ENCODE data around the gene FXYD3. TPM values are rescaled to one million over a fixed set of nuclear protein-coding genes. Genes with fewer than 3 reads are reported as not detected.

FXYD3 gene
- total RNA-seq, 1 donor from 2014 or later = 0.50 TPM

GRCh38 chr19:35070471-35070870 lies 45.2 kb upstream of the FXYD3 start:
- no peaks in the 10 kb centered on the region for H3K36me3 ChIP-seq (ENCODE audit: control insufficient read depth, insufficient read depth, low read length)
- no peak overlapping the region for H3K4me3 ChIP-seq (ENCODE audit: low read depth, low read length)
- no peaks in the 10 kb centered on the region for H3K27me3 ChIP-seq (ENCODE audit: control insufficient read depth, insufficient read depth, low read length)
- TF ChIP-seq CTCF (IDR thresholded peaks at IDR 0.05; ENCODE audit: insufficient read depth, low read length, poor library complexity, severe bottlenecking) = no peak
- no peak for DNase-seq (ENCODE audit: low read depth)

GRCh38 chr19:35073516-35073915 lies 42.1 kb upstream of the FXYD3 start:
- Histone ChIP-seq H3K36me3 (ENCODE audit: control insufficient read depth, insufficient read depth, low read length) (no peaks in the 10 kb centered on the region), H3K27me3 (ENCODE audit: control insufficient read depth, insufficient read depth, low read length) (no peaks in the 10 kb centered on the region), H3K4me3 (ENCODE audit: low read depth, low read length) (no peak overlapping the region)
- no peak for DNase-seq (ENCODE audit: low read depth)
- TF ChIP-seq CTCF (IDR thresholded peaks at IDR 0.05; ENCODE audit: insufficient read depth, low read length, poor library complexity, severe bottlenecking) = no peak

- TF ChIP-seq CTCF (IDR thresholded peaks at IDR 0.05; ENCODE audit: insufficient read depth, low read length, poor library complexity, severe bottlenecking) = no peak
- H3K27me3 ChIP-seq (ENCODE audit: control insufficient read depth, insufficient read depth, low read length) = no peaks in the 10 kb centered on the region
- no peaks in the 10 kb centered on the region for H3K36me3 ChIP-seq (ENCODE audit: control insufficient read depth, insufficient read depth, low read length)
- no peak for DNase-seq (ENCODE audit: low read depth)
- no peak overlapping the region for H3K4me3 ChIP-seq (ENCODE audit: low read depth, low read length)
Measured at GRCh38 chr19:35073941-35074340, 41.7 kb upstream of the FXYD3 start.

GRCh38 chr19:35074426-35075201 lies 41.0 kb upstream of the FXYD3 start:
- H3K4me3 ChIP-seq (ENCODE audit: low read depth, low read length) = no peak overlapping the region
- TF ChIP-seq CTCF (IDR thresholded peaks at IDR 0.05; ENCODE audit: insufficient read depth, low read length, poor library complexity, severe bottlenecking) = no peak

GRCh38 chr19:35075202-35076025 lies 40.2 kb upstream of the FXYD3 start:
- H3K4me3 ChIP-seq (ENCODE audit: low read depth, low read length) = no peak overlapping the region
- no peak for DNase-seq (ENCODE audit: low read depth)
- no peak for TF ChIP-seq CTCF (IDR thresholded peaks at IDR 0.05; ENCODE audit: insufficient read depth, low read length, poor library complexity, severe bottlenecking)

More at GRCh38 chr19:35074426-35075201, 41.0 kb upstream of the FXYD3 start:
- DNase-seq (ENCODE audit: low read depth) = no peak
- H3K27me3 ChIP-seq (ENCODE audit: control insufficient read depth, insufficient read depth, low read length) = no peaks in the 10 kb centered on the region
- H3K36me3 ChIP-seq (ENCODE audit: control insufficient read depth, insufficient read depth, low read length) = no peaks in the 10 kb centered on the region

More at GRCh38 chr19:35075202-35076025, 40.2 kb upstream of the FXYD3 start:
- H3K27me3 ChIP-seq (ENCODE audit: control insufficient read depth, insufficient read depth, low read length) = no peaks in the 10 kb centered on the region
- H3K36me3 ChIP-seq (ENCODE audit: control insufficient read depth, insufficient read depth, low read length) = no peaks in the 10 kb centered on the region

Data from kidney epithelial cell (primary cell).